ENCODE results near the gene TMEM115.

TMEM115 gene

DNA sequence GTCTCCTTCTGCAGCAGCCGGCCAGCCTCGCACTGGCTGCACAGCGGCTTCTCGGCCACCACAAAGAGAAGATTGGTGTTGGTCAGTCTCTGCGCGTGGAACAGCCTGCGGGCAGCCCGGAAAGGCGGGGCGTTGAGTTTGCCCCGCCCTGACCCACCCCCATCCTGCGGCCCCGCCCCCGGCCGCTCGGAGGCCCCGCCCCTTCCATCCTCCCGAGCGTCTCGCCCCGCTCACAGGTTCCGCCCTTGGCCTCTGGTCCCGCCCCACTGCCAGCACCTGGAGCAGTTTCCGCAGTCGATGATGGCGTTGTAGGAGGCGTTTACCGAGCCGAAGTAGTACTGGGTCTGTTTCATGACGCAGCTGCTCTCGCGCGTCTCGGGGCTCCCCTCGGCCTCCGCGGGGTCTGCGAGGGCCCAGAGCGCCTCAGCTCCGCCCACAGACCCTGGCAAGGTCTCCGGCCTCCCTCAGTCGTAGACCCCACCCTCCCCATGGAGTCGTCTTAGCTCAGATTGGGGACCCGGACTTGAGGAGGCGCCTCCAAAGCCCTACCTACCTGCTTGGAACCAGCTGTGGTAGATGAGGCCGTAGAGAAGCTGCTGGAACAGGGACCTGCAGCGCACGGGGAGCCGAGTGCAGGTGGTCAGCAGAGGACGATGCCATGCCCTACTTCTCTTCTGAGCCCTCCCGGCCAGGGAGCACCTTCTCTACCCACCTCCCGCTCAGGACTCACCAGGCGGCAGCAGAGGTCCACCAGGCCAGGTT, 5.9 kb upstream of the TMEM115 start:
- TF ChIP-seq, protein P1, sequence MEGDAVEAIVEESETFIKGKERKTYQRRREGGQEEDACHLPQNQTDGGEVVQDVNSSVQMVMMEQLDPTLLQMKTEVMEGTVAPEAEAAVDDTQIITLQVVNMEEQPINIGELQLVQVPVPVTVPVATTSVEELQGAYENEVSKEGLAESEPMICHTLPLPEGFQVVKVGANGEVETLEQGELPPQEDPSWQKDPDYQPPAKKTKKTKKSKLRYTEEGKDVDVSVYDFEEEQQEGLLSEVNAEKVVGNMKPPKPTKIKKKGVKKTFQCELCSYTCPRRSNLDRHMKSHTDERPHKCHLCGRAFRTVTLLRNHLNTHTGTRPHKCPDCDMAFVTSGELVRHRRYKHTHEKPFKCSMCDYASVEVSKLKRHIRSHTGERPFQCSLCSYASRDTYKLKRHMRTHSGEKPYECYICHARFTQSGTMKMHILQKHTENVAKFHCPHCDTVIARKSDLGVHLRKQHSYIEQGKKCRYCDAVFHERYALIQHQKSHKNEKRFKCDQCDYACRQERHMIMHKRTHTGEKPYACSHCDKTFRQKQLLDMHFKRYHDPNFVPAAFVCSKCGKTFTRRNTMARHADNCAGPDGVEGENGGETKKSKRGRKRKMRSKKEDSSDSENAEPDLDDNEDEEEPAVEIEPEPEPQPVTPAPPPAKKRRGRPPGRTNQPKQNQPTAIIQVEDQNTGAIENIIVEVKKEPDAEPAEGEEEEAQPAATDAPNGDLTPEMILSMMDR (IDR thresholded peaks at IDR 0.05), result no peak

DNA sequence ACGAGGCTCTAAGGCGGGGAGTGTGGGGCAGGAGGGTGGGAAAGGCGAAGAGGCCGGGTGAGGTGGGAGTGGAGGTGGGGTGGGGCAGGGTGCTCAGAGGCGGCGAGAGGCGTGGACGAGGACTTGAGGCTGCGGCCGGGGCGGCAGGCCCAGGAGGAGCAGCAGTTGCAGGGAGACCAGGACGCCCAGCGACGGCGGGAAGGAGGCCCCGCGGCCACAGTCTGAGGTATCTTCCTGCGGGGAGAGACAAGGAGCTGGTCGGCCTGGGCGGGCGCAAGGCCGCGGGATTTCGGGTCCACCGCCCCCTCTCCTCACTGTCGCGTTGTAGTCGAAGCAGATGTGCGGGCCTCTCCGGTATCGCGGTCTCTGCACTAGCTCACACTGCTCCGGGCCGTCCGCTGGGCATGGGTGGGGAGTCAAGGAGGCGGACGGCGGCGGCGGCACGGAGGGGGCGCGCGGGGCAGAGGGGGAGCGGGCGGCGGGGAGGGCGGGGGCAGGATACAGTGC, 5.3 kb upstream of the TMEM115 start:
- TF ChIP-seq, protein P1 (IDR thresholded peaks at IDR 0.05), result no peak

DNA sequence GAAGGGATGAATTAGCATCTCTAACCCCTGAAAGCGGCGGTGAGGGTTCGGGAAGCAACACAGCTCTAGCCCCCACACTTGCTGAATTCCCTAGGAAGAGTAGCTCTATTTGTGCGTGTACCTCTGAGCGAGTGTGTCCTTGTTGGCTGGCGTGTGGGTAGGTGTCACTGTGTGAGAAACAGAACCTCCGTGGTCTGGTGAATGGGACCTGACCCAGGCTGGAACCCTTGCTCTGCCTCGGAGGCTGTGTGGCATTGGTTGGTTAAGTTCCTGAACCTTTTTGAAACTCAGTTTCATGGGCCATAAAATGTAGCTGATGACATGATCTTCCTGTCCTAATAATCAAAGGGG, 414 bp upstream of the TMEM115 start:
- TF ChIP-seq, protein P1 (IDR thresholded peaks at IDR 0.05), result no peak

DNA sequence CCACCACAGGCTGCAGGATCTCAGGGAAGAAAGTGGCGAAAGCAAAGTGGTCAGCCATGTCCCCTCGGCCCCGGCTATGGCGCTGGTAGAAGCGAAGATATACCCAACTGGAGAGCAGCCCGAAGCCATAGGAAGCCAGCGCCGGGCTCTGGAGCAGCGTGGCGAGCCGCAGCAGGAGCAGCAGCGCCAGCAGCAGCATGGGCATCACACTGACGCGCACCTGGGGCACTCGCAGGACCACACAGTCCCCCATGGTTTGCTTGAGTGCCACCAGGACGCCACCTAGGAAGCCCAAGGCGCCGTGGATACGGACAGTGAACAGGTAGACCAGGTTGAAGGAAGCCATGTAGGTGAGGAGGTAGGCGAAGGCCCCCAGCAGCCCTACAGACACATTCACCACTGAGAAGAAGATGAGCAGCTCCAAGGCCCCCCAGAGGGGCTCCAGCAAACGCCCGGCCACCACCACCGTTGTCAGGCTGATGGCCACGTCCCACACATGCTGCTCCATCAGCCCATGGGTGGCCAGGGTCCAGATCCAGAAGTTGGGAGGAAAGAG, 888 bp downstream of the TMEM115 start:
- TF ChIP-seq, protein P1 (IDR thresholded peaks at IDR 0.05), result no peak

DNA sequence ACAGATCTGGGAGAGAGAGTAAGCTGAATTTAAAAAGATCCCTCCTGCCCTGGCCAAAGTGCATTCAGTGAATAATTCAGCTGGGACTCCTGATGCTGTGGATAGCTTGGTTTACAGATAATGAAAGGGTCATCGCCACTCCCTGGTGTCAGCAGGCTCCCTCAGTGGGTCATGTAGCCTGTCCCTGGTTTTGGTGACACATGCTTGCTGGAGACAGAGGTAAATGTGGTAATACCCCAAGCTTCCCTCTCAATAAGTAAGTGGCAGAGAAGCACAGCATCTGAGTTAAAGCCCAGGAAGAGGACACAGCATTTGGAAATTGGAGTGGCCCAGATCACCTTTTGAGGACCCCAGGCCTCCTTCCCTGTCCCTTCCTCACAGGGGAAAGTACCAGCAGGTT, 1.8 kb downstream of the TMEM115 start:
- TF ChIP-seq, protein P1 (IDR thresholded peaks at IDR 0.05), result no peak

DNA sequence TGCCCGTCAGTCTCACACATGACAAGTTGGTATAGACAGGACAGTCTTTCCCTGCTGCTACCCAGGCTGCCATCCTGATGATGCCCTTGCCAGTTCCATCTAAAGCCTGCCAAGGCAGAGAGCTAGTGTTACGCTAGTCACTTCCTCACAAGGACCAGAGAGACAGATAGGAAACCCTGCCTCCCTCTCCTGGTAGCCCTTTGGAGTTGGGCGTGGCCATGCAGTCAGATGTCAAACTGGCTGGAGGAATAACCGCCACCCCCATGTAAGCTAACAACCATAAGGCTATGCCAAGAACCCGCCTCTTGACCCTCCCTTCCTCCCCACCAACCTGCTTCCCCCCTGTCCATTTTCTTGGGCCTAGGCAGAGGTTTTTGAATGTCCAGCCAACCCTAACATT, 2.8 kb downstream of the TMEM115 start:
- TF ChIP-seq, protein P1 (IDR thresholded peaks at IDR 0.05), result no peak

DNA sequence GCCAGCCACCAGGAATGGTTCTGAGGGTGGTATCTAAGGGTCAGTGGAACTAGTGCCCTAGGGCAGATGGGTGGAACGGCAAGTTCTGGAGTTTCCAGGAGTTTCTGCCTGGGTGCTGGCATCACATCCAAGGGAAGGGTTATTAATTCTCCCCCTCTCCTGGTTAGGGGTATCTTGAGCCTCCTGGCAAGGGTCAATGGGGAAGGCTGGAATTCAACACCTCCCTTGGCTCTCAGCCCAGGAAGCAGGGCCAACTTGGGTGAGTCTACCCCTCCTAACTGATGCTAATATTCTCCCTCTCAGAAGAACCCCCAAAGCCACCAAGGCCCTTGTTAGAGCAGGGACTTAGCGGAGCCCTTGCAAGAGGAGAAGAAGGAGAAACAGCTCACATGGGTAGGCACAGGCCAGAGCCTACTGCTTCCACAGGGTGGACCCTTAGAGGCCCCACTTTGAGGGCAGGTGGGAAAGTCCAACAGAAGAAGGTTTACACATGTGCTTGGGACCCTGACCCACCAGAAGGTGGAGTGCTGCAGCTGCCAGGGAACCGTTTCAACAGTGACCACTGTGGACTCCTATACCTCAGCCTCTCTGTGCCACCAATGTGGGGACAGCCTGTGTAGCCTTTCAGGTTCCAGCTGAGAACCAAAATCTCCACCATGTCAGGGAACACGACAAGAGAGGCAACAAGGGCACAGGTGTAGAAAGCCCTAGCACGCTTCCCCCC, 3.3 kb downstream of the TMEM115 start:
- TF ChIP-seq, protein P1 (IDR thresholded peaks at IDR 0.05), result no peak
